Keratinocyte (primary cell): ENCODE data around the gene BAIAP2. TPM values are rescaled to one million over a fixed set of nuclear protein-coding genes. Genes with fewer than 3 reads are reported as not detected.

Experiments
- DNase-seq: peaks from one replicate; pipeline ENCODE4 v3.0.0-alpha.2; 2011; ENCODE audit warnings: low read depth, missing footprints, low spot score
- FAIRE-seq: peaks from 2 replicates; lab custom pipeline; 2011; peaks lifted over from hg19 to GRCh38; lab: Jason Lieb, UNC
- H2AFZ ChIP-seq: 2 replicates; pipeline ENCODE4 v1.6.0; 2012; ENCODE audit warnings: low read length, control low read depth, inconsistent platforms; ENCODE audit not compliant: control insufficient read depth
- H3K27ac ChIP-seq: 2 replicates; pipeline ENCODE4 v1.5.1; 2011; ENCODE audit warnings: low read length; ENCODE audit not compliant: control insufficient read depth, insufficient read depth
- H3K27me3 ChIP-seq: 3 replicates; pipeline ENCODE4 v1.6.0; 2011; ENCODE audit warnings: low read length; ENCODE audit not compliant: control insufficient read depth, insufficient read depth; ENCODE audit errors: extremely low read depth
- H3K36me3 ChIP-seq, 2 experiments: 2 replicates in 1 of 2; 3 replicates in 1 of 2; pipeline ENCODE4 v1.5.1; 2011; ENCODE audit warnings: low read length in 2 of 2, mild to moderate bottlenecking in 1 of 2; ENCODE audit not compliant: control insufficient read depth in 2 of 2, insufficient read depth in 2 of 2; ENCODE audit errors: extremely low read depth in 1 of 2
- H3K4me1 ChIP-seq: 3 replicates; pipeline ENCODE4 v1.5.1; 2011; ENCODE audit warnings: low read length; ENCODE audit not compliant: control insufficient read depth, insufficient read depth; ENCODE audit errors: extremely low read depth
- H3K4me2 ChIP-seq: 3 replicates; pipeline ENCODE4 v1.6.0; 2011; ENCODE audit warnings: low read depth, low read length; ENCODE audit not compliant: control insufficient read depth, insufficient read depth; ENCODE audit errors: extremely low read depth
- H3K4me3 ChIP-seq, 3 experiments: fragments of 200-600 bp in 1 of 3; sonication (generic) in 1 of 3; 2 replicates in 2 of 3; 3 replicates in 1 of 3; pipeline ENCODE4 v1.5.1; 2011 to 2016; ENCODE audit warnings: low read length in 3 of 3, mild to moderate bottlenecking in 3 of 3, control low read depth in 2 of 3, inconsistent platforms in 1 of 3, low read depth in 1 of 3, mixed read lengths in 1 of 3, mixed run types in 1 of 3, moderate library complexity in 1 of 3; ENCODE audit not compliant: control insufficient read depth in 2 of 3, insufficient read depth in 2 of 3; ENCODE audit errors: extremely low read depth in 1 of 3
- H3K79me2 ChIP-seq: 2 replicates; pipeline ENCODE4 v1.6.0; 2012; ENCODE audit warnings: low read length; ENCODE audit not compliant: control insufficient read depth, insufficient read depth
- H3K9ac ChIP-seq: 3 replicates; pipeline ENCODE4 v1.6.0; 2011; ENCODE audit warnings: low read length; ENCODE audit not compliant: control insufficient read depth, insufficient read depth; ENCODE audit errors: extremely low read depth
- H3K9me1 ChIP-seq: 3 replicates; pipeline ENCODE4 v1.6.0; 2011; ENCODE audit warnings: low read length; ENCODE audit not compliant: control insufficient read depth, insufficient read depth; ENCODE audit errors: extremely low read depth
- H3K9me3 ChIP-seq: 2 replicates; pipeline ENCODE4 v1.5.1; 2012; ENCODE audit warnings: low read depth, low read length; ENCODE audit not compliant: control insufficient read depth
- H4K20me1 ChIP-seq: 3 replicates; pipeline ENCODE4 v1.6.0; 2011; ENCODE audit warnings: low read length; ENCODE audit not compliant: control insufficient read depth, insufficient read depth; ENCODE audit errors: extremely low read depth
- EZH2 ChIP-seq: IDR thresholded peaks from one replicate; pipeline ENCODE4 v1.6.1; 2012; ENCODE audit warnings: inconsistent platforms, mild to moderate bottlenecking, low read length, moderate library complexity
- dilution Hi-C: fragments of 300-500 bp; cut with MboI; formaldehyde crosslinking; loops from one replicate; pipeline ENCODE4 v1.7.0; 2020; ENCODE audit warnings: low sequenced_read_pairs; ENCODE audit not compliant: extremely low pct_ligation_motif_present
- polyA plus RNA-seq, 5 experiments: library from polyadenylated mRNA; depleted of rRNA in 3 of 5; stranded (reverse) in 3 of 5; stranded (forward) in 1 of 5; unstranded in 1 of 5; fragments of >200 nt; gene quantifications; 1 replicate in 1 of 5; 2 replicates in 3 of 5; 3 replicates in 1 of 5; pipeline versions ENCODE4 v1.2.1 to v1.2.3, GENCODE V29; 2011 to 2012; ENCODE audit warnings: missing spikeins in 2 of 5, low read depth in 1 of 5, low replicate concordance in 1 of 5
- TF ChIP-seq, protein P1 (sequence below), 3 experiments: IDR thresholded peaks in 1 of 3; conservative IDR thresholded peaks in 1 of 3; optimal IDR thresholded peaks in 1 of 3; 2 replicates in 2 of 3; 3 replicates in 1 of 3; pipeline versions ENCODE3 to v1.5.1; 2011; ENCODE audit warnings: low read length in 3 of 3, mild to moderate bottlenecking in 3 of 3, moderate library complexity in 2 of 3, control low read depth in 1 of 3, inconsistent platforms in 1 of 3; ENCODE audit not compliant: insufficient read depth in 2 of 3; ENCODE audit errors: extremely low read depth in 1 of 3

BAIAP2 gene
- polyA plus RNA-seq, 1 donor (not counting 4 experiments of a cell fraction or from before 2014, with no cell fraction given) = 56.7 TPM

- H3K36me3 ChIP-seq = peaks cover 47 to 51% of the 10 kb centered on the region in 2 experiments
- peaks cover 9% of the 10 kb centered on the region for H3K4me1 ChIP-seq
- no peak overlapping the region for H3K9ac ChIP-seq
- no peaks in the 10 kb centered on the region for H3K9me1 ChIP-seq
- H3K4me2 ChIP-seq = no peak overlapping the region
- H3K79me2 ChIP-seq = peaks cover 4% of the 10 kb centered on the region
- H3K9me3 ChIP-seq = no peaks in the 10 kb centered on the region
- H3K4me3 ChIP-seq = no peak overlapping the region
- no peaks in the 10 kb centered on the region for H3K27me3 ChIP-seq
- H2AFZ ChIP-seq = no peak overlapping the region
- FAIRE-seq = no peak
- H4K20me1 ChIP-seq = no peaks in the 10 kb centered on the region
- dilution Hi-C loops = no loop called here
- no peak overlapping the region for H3K27ac ChIP-seq
- TF ChIP-seq, protein P1, sequence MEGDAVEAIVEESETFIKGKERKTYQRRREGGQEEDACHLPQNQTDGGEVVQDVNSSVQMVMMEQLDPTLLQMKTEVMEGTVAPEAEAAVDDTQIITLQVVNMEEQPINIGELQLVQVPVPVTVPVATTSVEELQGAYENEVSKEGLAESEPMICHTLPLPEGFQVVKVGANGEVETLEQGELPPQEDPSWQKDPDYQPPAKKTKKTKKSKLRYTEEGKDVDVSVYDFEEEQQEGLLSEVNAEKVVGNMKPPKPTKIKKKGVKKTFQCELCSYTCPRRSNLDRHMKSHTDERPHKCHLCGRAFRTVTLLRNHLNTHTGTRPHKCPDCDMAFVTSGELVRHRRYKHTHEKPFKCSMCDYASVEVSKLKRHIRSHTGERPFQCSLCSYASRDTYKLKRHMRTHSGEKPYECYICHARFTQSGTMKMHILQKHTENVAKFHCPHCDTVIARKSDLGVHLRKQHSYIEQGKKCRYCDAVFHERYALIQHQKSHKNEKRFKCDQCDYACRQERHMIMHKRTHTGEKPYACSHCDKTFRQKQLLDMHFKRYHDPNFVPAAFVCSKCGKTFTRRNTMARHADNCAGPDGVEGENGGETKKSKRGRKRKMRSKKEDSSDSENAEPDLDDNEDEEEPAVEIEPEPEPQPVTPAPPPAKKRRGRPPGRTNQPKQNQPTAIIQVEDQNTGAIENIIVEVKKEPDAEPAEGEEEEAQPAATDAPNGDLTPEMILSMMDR (optimal IDR thresholded peaks at IDR 0.05 in 1 of 3, IDR thresholded peaks at IDR 0.05 in 1 of 3, conservative IDR thresholded peaks at IDR 0.05 in 1 of 3; ENCODE audit: extremely low read depth in 1 of 3, insufficient read depth in 2 of 3, low read length in 3 of 3) = no peak
- TF ChIP-seq EZH2 = no peak
- no peak for DNase-seq
These were observed 67.4 kb downstream of the BAIAP2 start for GRCh38 chr17:81102352-81102751.

- FAIRE-seq (no peak), DNase-seq (no peak)
- Histone ChIP-seq H4K20me1 (no peaks in the 10 kb centered on the region), H3K36me3 (peaks cover 47 to 54% of the 10 kb centered on the region in 2 experiments), H3K4me2 (no peak overlapping the region), H3K9me3 (no peaks in the 10 kb centered on the region), H3K79me2 (peaks cover 4% of the 10 kb centered on the region), H3K9me1 (no peaks in the 10 kb centered on the region), H2AFZ (no peak overlapping the region), H3K27me3 (no peaks in the 10 kb centered on the region), H3K27ac (no peak overlapping the region), H3K4me3 (no peak overlapping the region), H3K9ac (no peak overlapping the region), H3K4me1 (peaks cover 6% of the 10 kb centered on the region)
- dilution Hi-C loops = no loop called here
- TF ChIP-seq EZH2 = no peak
- TF ChIP-seq, protein P1 (optimal IDR thresholded peaks at IDR 0.05 in 1 of 3, IDR thresholded peaks at IDR 0.05 in 1 of 3, conservative IDR thresholded peaks at IDR 0.05 in 1 of 3; ENCODE audit: extremely low read depth in 1 of 3, insufficient read depth in 2 of 3, low read length in 3 of 3) = no peak
These were observed 67.9 kb downstream of the BAIAP2 start for GRCh38 chr17:81102869-81103268.
